ENCODE results near the gene RPL31.

- TF ChIP-seq CTCF (IDR thresholded peaks at IDR 0.05) = no peak
- TF ChIP-seq EZH2phosphoT487 (IDR thresholded peaks at IDR 0.05; ENCODE audit: borderline replicate concordance, low read depth) = no peak
- no peak for TF ChIP-seq POLR2AphosphoS5 (IDR thresholded peaks at IDR 0.05; ENCODE audit: low read depth, low read length)
- TF ChIP-seq RFX5 (IDR thresholded peaks at IDR 0.05; ENCODE audit: low read length) = no peak
- no peak for TF ChIP-seq RAD21 (IDR thresholded peaks at IDR 0.05; ENCODE audit: low read length)
- TF ChIP-seq MXI1 (IDR thresholded peaks at IDR 0.05; ENCODE audit: low read depth, low read length) = no peak
- TF ChIP-seq YY1 (IDR thresholded peaks at IDR 0.05; ENCODE audit: low read depth) = no peak
- TF ChIP-seq GABPA (IDR thresholded peaks at IDR 0.05; ENCODE audit: low read depth) = no peak
- no peak for TF ChIP-seq SMC3 (IDR thresholded peaks at IDR 0.05; ENCODE audit: low read depth, low read length)
- TF ChIP-seq RXRA (IDR thresholded peaks at IDR 0.05; ENCODE audit: borderline replicate concordance, low read depth) = no peak
- no peak for TF ChIP-seq USF2 (IDR thresholded peaks at IDR 0.05; ENCODE audit: borderline replicate concordance, low read depth, low read length)
- no peak for TF ChIP-seq GATA2 (CRISPR knock-in tag; IDR thresholded peaks at IDR 0.05)
- no peak for TF ChIP-seq NRF1 (IDR thresholded peaks at IDR 0.05; ENCODE audit: low read depth, low read length)
- no peak for TF ChIP-seq MAX (IDR thresholded peaks at IDR 0.05; ENCODE audit: low read depth)
These were observed 15.3 kb downstream of the RPL31 start for GRCh38 chr2:101017371-101017770.

Measured in SK-N-SH (cell line).